HepG2 (cell line): Measurements from ENCODE around the gene SMARCD1. TPM values are rescaled to one million over a fixed set of nuclear protein-coding genes. Genes with fewer than 3 reads are reported as not detected.

Experiments
- AGO1 ChIP-seq: fragments of 200-400 bp; formaldehyde crosslinking; IDR thresholded peaks from 2 replicates; pipeline ENCODE4 v1.6.1; 2017; ENCODE audit warnings: mild to moderate bottlenecking, low read depth, low read length, moderate library complexity; ENCODE audit not compliant: poor library complexity, severe bottlenecking
- CEBPG ChIP-seq: IDR thresholded peaks from 2 replicates; pipeline ENCODE4 v1.6.1; 2016
- GABPB1 ChIP-seq: IDR thresholded peaks from 2 replicates; pipeline ENCODE4 v1.6.1; 2016; ENCODE audit warnings: mild to moderate bottlenecking, missing genetic modification reagents, moderate library complexity, missing compliant biosample characterization
- MYNN ChIP-seq: sonication (generic); formaldehyde crosslinking; IDR thresholded peaks from 2 replicates; pipeline ENCODE4 v1.4.0; 2020; ENCODE audit warnings: mild to moderate bottlenecking, low read depth, missing genetic modification reagents
- NAIF1 ChIP-seq: sonication (generic); formaldehyde crosslinking; IDR thresholded peaks from 2 replicates; pipeline ENCODE4 v1.5.0; 2020; ENCODE audit warnings: mild to moderate bottlenecking, missing genetic modification reagents, borderline replicate concordance
- PAX8 ChIP-seq: sonication (generic); formaldehyde crosslinking; IDR thresholded peaks from 2 replicates; pipeline ENCODE4 v1.8.0; 2022; ENCODE audit warnings: mild to moderate bottlenecking, missing genetic modification reagents, borderline replicate concordance
- SNAPC2 ChIP-seq: sonication (generic); formaldehyde crosslinking; IDR thresholded peaks from 2 replicates; pipeline ENCODE4 v1.8.1; 2022; ENCODE audit warnings: mild to moderate bottlenecking, missing genetic modification reagents
- SOX6 ChIP-seq, 2 experiments: fragments of 450-650 bp in 1 of 2; sonication (generic) in 1 of 2; formaldehyde crosslinking in 1 of 2; IDR thresholded peaks; 2 replicates each; pipeline versions ENCODE4 v1.4.0 to v1.6.1; 2017 to 2020; ENCODE audit warnings: antibody characterized with exemption in 1 of 2, mild to moderate bottlenecking in 1 of 2, missing genetic modification reagents in 1 of 2
- SRF ChIP-seq: IDR thresholded peaks from 2 replicates; pipeline ENCODE4 v1.6.1; 2011; ENCODE audit warnings: mild to moderate bottlenecking, low read depth, low read length, moderate library complexity
- TBL1XR1 ChIP-seq: fragments of 150-350 bp; IDR thresholded peaks from 2 replicates; pipeline ENCODE4 v1.6.1; 2014; ENCODE audit warnings: borderline replicate concordance, low read length; ENCODE audit not compliant: partially characterized antibody
- YY1 ChIP-seq: IDR thresholded peaks from 2 replicates; pipeline ENCODE4 v1.6.1; 2011; ENCODE audit warnings: low read length, low read depth, moderate library complexity, mild to moderate bottlenecking; ENCODE audit not compliant: insufficient read depth, insufficient replicate concordance
- ZFP36 ChIP-seq: fragments of 150-350 bp; IDR thresholded peaks from 2 replicates; pipeline ENCODE4 v1.6.1; 2018; ENCODE audit warnings: borderline replicate concordance, low read length, low read depth; ENCODE audit not compliant: partially characterized antibody
- ZFP82 ChIP-seq: sonication (generic); formaldehyde crosslinking; IDR thresholded peaks from 2 replicates; pipeline ENCODE4 v1.5.1; 2020; ENCODE audit warnings: mild to moderate bottlenecking, missing genetic modification reagents, borderline replicate concordance
- polyA plus RNA-seq, 8 experiments: library from polyadenylated mRNA; depleted of rRNA in 3 of 8; stranded (reverse) in 7 of 8; unstranded in 1 of 8; fragments of >200 nt; fragmentation: Illumina TruSeq in 4 of 8; extraction: Trizol in 4 of 8; gene quantifications; 2 replicates each; pipeline versions ENCODE4 v1.2.1 to v1.2.3, GENCODE V29; 2011 to 2016; ENCODE audit warnings: low read depth in 4 of 8, missing spikeins in 1 of 8, mixed read lengths in 1 of 8; ENCODE audit not compliant: insufficient read depth in 1 of 8
- total RNA-seq, 5 experiments: library from RNA; depleted of rRNA; stranded (reverse); fragments of >200 nt; fragmentation: Illumina TruSeq; extraction: Trizol; gene quantifications; 2 replicates each; pipeline ENCODE4 v1.2.3, GENCODE V29; 2016; ENCODE audit warnings: low read depth in 1 of 5
- TF ChIP-seq, protein P1 (sequence below): sonication (generic); formaldehyde crosslinking; IDR thresholded peaks from one replicate; pipeline ENCODE4 v1.5.1; 2020; ENCODE audit warnings: mild to moderate bottlenecking, missing genetic modification reagents; ENCODE audit errors: not compliant biosample characterization
- TF ChIP-seq, protein P2 (sequence below): sonication (generic); formaldehyde crosslinking; IDR thresholded peaks from 2 replicates; pipeline ENCODE4 v1.4.0; 2020; ENCODE audit warnings: missing genetic modification reagents, borderline replicate concordance
- TF ChIP-seq, protein P3 (sequence below): IDR thresholded peaks from 2 replicates; pipeline ENCODE4 v1.6.1; 2016; ENCODE audit warnings: mild to moderate bottlenecking, missing biosample characterization, missing genetic modification reagents
- TF ChIP-seq, protein P4 (sequence below): sonication (generic); formaldehyde crosslinking; IDR thresholded peaks from 2 replicates; pipeline ENCODE4 v1.8.1; 2023; ENCODE audit warnings: mild to moderate bottlenecking, missing genetic modification reagents, borderline replicate concordance

SMARCD1 gene
- total and polyA plus RNA-seq, 2 of the 13 experiments (the other 11 are each of a cell fraction or from before 2014, with no cell fraction given), result 51.7 to 54.6 TPM

DNA sequence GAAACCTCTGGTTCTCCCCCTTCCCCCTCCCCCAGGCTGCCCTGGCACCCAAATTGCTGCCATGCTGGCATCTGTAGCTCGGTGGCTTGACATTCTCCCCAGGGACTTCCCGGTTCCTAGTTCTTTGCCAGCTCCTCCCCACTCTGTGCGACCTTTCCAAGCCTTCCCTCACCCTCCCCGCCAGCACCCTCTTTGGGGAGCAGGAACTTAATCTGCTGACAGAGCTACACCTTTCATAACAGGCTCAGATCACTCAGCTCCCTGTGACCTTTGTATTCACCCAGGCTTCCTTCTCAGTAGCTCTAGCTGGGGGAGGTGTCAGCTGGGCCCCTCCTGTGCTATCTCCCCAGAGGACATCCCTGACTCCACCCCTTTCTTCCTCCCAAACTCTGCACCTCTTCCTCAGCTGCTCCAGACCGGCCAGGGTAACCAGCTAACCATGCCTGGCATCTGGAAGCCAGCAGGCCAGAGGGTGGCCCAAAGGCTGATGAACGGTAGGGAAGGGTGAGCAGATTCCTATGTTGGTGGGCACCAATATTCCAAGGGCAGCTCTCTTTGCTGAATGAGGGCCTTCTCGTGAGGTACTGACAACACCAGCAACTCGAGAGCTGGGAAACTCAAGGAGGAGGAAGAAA, 25.1 kb downstream of the SMARCD1 start (continued):
- TF ChIP-seq, protein P1, sequence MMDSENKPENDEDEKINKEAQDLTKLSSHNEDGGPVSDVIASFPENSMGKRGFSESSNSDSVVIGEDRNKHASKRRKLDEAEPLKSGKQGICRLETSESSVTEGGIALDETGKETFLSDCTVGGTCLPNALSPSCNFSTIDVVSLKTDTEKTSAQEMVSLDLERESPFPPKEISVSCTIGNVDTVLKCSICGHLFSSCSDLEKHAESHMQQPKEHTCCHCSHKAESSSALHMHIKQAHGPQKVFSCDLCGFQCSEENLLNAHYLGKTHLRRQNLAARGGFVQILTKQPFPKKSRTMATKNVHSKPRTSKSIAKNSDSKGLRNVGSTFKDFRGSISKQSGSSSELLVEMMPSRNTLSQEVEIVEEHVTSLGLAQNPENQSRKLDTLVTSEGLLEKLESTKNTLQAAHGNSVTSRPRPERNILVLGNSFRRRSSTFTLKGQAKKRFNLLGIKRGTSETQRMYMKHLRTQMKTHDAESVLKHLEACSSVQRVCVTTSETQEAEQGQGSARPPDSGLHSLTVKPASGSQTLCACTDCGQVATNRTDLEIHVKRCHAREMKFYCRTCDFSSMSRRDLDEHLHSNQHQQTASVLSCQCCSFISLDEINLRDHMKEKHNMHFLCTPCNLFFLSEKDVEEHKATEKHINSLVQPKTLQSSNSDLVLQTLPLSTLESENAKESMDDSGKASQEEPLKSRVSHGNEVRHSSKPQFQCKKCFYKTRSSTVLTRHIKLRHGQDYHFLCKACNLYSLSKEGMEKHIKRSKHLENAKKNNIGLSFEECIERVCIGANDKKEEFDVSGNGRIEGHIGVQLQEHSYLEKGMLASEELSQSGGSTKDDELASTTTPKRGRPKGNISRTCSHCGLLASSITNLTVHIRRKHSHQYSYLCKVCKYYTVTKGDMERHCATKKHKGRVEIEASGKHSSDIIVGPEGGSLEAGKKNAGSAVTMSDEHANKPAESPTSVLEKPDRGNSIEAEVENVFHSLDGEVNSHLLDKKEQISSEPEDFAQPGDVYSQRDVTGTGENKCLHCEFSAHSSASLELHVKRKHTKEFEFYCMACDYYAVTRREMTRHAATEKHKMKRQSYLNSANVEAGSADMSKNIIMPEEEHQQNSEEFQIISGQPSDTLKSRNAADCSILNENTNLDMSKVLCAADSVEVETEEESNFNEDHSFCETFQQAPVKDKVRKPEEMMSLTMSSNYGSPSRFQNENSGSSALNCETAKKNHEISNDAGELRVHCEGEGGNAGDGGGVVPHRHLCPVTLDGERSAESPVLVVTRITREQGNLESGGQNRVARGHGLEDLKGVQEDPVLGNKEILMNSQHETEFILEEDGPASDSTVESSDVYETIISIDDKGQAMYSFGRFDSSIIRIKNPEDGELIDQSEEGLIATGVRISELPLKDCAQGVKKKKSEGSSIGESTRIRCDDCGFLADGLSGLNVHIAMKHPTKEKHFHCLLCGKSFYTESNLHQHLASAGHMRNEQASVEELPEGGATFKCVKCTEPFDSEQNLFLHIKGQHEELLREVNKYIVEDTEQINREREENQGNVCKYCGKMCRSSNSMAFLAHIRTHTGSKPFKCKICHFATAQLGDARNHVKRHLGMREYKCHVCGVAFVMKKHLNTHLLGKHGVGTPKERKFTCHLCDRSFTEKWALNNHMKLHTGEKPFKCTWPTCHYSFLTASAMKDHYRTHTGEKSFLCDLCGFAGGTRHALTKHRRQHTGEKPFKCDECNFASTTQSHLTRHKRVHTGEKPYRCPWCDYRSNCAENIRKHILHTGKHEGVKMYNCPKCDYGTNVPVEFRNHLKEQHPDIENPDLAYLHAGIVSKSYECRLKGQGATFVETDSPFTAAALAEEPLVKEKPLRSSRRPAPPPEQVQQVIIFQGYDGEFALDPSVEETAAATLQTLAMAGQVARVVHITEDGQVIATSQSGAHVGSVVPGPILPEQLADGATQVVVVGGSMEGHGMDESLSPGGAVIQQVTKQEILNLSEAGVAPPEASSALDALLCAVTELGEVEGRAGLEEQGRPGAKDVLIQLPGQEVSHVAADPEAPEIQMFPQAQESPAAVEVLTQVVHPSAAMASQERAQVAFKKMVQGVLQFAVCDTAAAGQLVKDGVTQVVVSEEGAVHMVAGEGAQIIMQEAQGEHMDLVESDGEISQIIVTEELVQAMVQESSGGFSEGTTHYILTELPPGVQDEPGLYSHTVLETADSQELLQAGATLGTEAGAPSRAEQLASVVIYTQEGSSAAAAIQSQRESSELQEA (CRISPR knock-in tag), result no peak
- TF ChIP-seq TBL1XR1, result no peak
- TF ChIP-seq SOX6 (IDR thresholded peaks at IDR 0.05), result no peak
- TF ChIP-seq SOX6 (CRISPR knock-in tag; IDR thresholded peaks at IDR 0.05), result peak; percentile 77
- TF ChIP-seq, protein P2, sequence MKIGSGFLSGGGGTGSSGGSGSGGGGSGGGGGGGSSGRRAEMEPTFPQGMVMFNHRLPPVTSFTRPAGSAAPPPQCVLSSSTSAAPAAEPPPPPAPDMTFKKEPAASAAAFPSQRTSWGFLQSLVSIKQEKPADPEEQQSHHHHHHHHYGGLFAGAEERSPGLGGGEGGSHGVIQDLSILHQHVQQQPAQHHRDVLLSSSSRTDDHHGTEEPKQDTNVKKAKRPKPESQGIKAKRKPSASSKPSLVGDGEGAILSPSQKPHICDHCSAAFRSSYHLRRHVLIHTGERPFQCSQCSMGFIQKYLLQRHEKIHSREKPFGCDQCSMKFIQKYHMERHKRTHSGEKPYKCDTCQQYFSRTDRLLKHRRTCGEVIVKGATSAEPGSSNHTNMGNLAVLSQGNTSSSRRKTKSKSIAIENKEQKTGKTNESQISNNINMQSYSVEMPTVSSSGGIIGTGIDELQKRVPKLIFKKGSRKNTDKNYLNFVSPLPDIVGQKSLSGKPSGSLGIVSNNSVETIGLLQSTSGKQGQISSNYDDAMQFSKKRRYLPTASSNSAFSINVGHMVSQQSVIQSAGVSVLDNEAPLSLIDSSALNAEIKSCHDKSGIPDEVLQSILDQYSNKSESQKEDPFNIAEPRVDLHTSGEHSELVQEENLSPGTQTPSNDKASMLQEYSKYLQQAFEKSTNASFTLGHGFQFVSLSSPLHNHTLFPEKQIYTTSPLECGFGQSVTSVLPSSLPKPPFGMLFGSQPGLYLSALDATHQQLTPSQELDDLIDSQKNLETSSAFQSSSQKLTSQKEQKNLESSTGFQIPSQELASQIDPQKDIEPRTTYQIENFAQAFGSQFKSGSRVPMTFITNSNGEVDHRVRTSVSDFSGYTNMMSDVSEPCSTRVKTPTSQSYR, result peak; percentile 81
- no peak for TF ChIP-seq NAIF1 (CRISPR knock-in tag)
- TF ChIP-seq AGO1, result no peak
- no peak; the same call in none of the 2 replicates for TF ChIP-seq GABPB1 (CRISPR knock-in tag)
- TF ChIP-seq PAX8 (CRISPR knock-in tag), result no peak
- TF ChIP-seq, protein P3, sequence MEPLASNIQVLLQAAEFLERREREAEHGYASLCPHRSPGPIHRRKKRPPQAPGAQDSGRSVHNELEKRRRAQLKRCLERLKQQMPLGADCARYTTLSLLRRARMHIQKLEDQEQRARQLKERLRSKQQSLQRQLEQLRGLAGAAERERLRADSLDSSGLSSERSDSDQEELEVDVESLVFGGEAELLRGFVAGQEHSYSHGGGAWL, result 0 out of 2 replicates have a peak, but pooled peaks have one; percentile 18
- TF ChIP-seq YY1, result peak; percentile 14
- no peak for TF ChIP-seq SNAPC2 (CRISPR knock-in tag)
- TF ChIP-seq MYNN (CRISPR knock-in tag), result no peak
- no peak for TF ChIP-seq CEBPG (CRISPR knock-in tag)
- TF ChIP-seq ZFP36, result no peak
- TF ChIP-seq SRF, result no peak
- TF ChIP-seq ZFP82 (CRISPR knock-in tag), result no peak
- TF ChIP-seq, protein P4, sequence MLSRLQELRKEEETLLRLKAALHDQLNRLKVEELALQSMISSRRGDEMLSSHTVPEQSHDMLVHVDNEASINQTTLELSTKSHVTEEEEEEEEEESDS, result no peak
